Esophagus squamous epithelium (tissue), 4 donors: ENCODE results near the gene CANT1.

Experiments
- CTCF ChIP-seq, 6 experiments: fragments of 450-650 bp in 4 of 6; fragments of 200-600 bp in 2 of 6; sonication (generic) in 2 of 6; IDR thresholded peaks; one replicate each; pipeline ENCODE4 v1.5.1; 2016 to 2019; ENCODE audit warnings: antibody characterized with exemption in 6 of 6, mild to moderate bottlenecking in 4 of 6, moderate library complexity in 4 of 6
- POLR2A ChIP-seq, 4 donors: fragments of 450-650 bp; IDR thresholded peaks; one replicate each; pipeline ENCODE4 v1.6.1; 2017; ENCODE audit warnings: antibody characterized with exemption in 4 of 4, mild to moderate bottlenecking in 4 of 4, moderate library complexity in 3 of 4

DNA sequence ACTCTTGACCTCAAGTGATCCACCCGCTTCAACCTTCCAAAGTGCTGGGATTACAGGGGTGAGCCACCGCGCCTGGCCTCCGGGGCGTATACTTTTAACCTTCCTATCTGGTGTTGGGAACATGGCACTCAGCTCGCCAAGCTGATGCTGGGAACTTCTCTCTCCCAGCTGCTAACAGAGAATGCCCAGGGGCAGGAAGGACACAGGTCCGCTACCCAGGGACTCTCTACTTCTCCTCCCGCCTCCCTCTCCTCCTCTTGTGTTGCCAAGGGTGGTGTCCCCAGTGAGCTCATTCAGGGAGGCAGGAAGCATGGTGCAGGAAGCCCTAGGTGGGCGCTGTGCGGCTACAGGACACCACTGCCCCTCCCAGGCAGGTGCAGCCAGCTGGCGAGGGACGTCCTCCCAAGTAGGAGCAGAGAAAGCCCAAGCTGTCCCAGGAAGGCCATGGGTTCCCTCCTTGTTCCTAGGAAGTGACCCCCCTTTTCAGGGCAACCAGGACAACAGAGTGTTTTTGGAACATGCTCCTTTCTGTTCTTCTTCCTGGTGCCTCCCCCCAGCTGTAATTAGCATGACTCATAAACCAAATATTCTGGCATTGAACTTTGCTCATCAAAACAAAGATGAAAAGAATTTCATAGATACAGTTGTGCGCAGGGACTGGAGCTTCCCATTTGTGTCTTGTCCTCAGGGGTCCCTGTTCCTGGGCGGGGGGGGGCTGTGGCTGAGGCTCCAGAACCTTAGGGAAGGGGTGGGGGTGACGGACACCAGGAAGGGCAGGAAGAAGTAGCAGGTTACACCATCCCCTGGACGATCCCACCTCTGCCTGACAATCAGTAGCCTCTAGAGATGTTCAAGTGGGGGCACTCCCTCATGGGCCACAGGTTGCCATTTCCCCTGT lies 17.1 kb upstream of the CANT1 start:
- TF ChIP-seq POLR2A (IDR thresholded peaks at IDR 0.05) (no peak), CTCF (IDR thresholded peaks at IDR 0.05) (no peak)
